ENCODE data around the gene TMPO.
"Not testable (repeated sequence)": the region's sequence is repeated elsewhere in the genome, so short reads cannot be mapped to it uniquely, and the experiment has no call there.

The TMPO gene

DNA sequence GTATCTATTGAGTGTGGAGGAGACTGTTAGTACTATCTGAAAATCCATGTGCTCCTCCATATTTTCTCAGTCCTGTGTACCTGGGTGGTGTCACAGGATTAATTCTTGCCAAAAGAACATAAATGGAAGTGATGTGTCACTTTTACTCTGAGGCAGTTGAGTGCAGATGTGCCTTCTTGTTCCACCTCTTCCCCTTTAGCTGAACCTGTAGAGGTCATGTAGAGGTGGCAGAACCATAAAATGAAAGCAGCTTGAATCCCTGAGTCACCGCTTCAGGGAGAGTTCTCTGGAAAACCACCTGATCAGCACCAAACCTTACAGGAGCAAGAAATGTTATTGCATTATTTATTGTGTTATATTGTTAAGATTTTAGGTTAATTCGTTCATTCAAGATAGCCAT is 63.4 kb downstream of the TMPO start:
- no peak for DNase-seq (ENCODE audit: low read depth)

- DNase-seq (ENCODE audit: low read depth), result no peak
Measured at GRCh38 chr12:98579347-98579746, 64.0 kb downstream of the TMPO start.

DNA sequence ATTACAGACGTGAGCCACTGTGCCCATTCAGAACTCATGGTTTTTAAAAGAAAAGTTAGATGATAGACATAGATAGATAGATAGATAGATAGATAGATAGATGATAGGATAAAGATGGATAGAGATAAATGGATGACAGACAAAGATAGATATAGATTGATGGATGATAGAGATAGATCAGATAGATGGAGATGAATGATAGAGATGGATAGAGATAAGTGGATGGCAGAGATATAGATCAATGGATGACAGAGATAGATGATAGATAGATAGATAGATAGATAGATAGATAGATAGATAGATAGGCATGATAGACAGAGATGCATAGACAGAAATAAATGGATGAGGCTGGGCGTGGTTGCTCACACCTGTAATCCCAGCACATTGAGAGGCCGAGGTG is 64.4 kb downstream of the TMPO start:
- DNase-seq (ENCODE audit: low read depth), result no peak

- no peak for DNase-seq (ENCODE audit: low read depth)
Measured at GRCh38 chr12:98580695-98581094, 65.3 kb downstream of the TMPO start.

- no peak for DNase-seq (ENCODE audit: low read depth)
Measured at GRCh38 chr12:98581101-98581500, 65.7 kb downstream of the TMPO start.

- DNase-seq (ENCODE audit: low read depth), result no peak
Measured at GRCh38 chr12:98582093-98582492, 66.7 kb downstream of the TMPO start.

DNA sequence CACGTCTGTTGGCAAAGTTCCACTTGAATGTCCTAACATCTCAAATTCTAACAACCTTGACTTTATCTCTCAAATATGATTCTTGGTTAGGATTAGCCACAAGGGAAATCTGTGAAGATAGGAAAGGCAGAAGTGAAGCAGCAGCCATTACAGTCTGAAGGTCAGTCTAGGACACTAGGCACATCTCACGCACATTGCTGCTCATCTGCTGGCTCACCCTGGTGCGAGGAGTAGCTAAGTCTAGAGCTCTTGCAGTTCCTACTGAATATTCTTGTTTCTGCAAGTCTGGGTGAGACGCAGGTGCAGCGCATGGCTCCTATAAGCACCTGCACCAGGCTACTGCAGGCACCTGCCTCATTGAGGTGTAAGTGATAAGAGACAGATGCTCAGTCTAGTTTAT is 71.7 kb downstream of the TMPO start:
- DNase-seq (ENCODE audit: low read depth), result no peak

GRCh38 chr12:98591209-98591608 is 75.8 kb downstream of the TMPO start:
- DNase-seq (ENCODE audit: low read depth), result no peak

DNA sequence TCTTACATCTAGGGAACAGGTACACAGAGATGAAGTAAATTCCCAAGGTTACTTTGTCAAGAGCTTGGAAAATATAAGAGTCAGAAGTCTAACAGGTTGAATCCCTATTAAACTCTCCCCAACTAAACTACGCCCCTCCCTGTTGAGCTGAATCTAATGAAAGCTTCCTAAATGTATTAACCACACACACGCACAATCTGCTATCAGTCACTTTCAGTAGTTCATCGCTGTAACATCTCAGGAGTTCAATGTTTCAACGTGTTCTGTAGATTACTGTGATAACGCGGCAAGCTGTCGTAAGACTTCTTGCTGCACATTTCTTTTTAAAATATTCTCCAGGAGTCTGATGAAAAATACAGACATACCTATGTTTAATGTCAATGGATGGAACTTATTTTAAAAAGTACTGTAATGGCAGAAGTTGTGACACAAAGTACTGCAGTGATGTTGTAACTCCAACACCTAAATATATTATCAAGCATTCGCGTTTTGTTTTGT is 77.5 kb downstream of the TMPO start:
- no peak for DNase-seq (ENCODE audit: low read depth)

DNA sequence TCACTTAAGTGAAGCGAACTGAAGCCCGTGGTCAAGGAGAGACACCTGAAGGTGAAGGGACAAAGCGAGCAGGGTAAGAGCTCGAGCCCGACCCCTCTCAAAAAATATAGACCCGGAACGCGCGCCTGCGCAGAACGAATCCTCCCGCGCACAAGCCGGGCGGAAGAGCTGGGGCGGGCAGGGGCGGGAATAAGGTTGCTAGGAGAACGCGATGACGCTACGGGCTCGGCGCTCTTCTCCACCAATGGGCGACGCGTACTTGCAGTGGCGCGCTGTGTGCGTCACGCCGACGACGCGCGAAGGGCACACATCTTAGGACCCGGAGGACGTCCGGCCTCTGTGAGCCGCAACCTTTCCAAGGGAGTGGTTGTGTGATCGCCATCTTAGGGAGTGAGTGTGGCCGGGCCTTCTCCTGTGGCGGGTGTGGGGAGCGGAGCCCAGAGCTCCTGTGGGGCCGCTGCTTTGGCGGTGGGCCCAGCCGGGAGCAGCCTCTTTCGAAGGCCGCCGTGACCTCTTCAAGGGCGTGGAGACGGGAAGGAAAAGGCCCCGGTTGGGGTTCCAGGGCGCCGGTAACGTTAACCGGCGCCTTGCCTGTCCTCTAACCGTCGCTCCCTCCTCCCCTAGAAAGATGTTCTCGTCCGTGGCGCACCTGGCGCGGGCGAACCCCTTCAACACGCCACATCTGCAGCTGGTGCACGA is 78.1 kb downstream of the TMPO start, which contains the start of gene SLC25A3:
Gene SLC25A3 (plus strand): TSS at position 336 of the 699 bp plus-strand sequence. CDS start 293 bp downstream, at position 629.
- peak; percentile 97 for DNase-seq (ENCODE audit: low read depth)

- no peak for DNase-seq (ENCODE audit: low read depth)
Measured at GRCh38 chr12:98594050-98594835, 78.9 kb downstream of the TMPO start.

GRCh38 chr12:98595243-98595988 is 80.0 kb downstream of the TMPO start:
- no peak for DNase-seq (ENCODE audit: low read depth)

DNA sequence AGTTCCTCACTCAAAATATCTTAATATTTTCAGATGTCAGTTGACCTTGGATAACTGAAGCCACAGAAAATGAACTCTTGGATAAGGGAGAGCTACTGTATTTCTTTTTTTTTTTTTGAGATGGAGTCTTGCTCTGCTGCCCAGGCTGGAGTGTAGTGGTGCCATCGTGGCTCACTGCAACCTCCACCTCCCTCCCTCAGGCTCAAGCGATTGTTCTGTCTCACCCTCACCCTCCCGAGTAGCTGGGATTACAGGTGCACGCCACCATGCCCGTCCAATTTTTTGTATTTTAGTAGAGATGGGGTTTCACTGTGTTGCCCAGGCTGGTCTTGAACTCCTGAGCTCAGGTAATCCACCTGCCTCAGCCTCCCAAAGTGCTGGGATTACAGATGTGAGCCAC is 81.9 kb downstream of the TMPO start:
- DNase-seq (ENCODE audit: low read depth), result not testable (repeated sequence)
